Esophagus muscularis mucosa (tissue), 4 donors: ENCODE results near the gene POLK. TPM values are rescaled to one million over a fixed set of nuclear protein-coding genes. Genes with fewer than 3 reads are reported as not detected.
"Not testable (repeated sequence)": the region's sequence is repeated elsewhere in the genome, so short reads cannot be mapped to it uniquely, and the experiment has no call there.

Experiments
- DNase-seq: peaks from one replicate; pipeline ENCODE4 v3.0.0-alpha.2; 2017; ENCODE audit errors: extremely low spot score
- H3K27ac ChIP-seq, 4 donors: fragments of 200-600 bp; sonication (generic); replicated peaks in 1 of 4; 1 replicate in 3 of 4; 2 replicates in 1 of 4; pipeline ENCODE4 v1.5.1; 2016 to 2019; ENCODE audit warnings: mild to moderate bottlenecking in 1 of 4
- H3K27me3 ChIP-seq, 4 donors: fragments of 200-600 bp; sonication (generic); one replicate each; pipeline versions ENCODE4 v1.5.1 to v1.6.0; 2016 to 2019
- H3K36me3 ChIP-seq, 4 donors: fragments of 200-600 bp; sonication (generic); one replicate each; pipeline ENCODE4 v1.5.1; 2016 to 2019
- H3K4me1 ChIP-seq, 4 donors: fragments of 200-600 bp; sonication (generic); one replicate each; pipeline ENCODE4 v1.5.1; 2016 to 2019
- H3K4me3 ChIP-seq, 4 donors: fragments of 200-600 bp; sonication (generic); 1 replicate in 2 of 4; 2 replicates in 2 of 4; pipeline ENCODE4 v1.5.1; 2016 to 2019; ENCODE audit warnings: mild to moderate bottlenecking in 4 of 4, moderate library complexity in 1 of 4
- H3K9me3 ChIP-seq, 4 donors: fragments of 200-600 bp; sonication (generic); 1 replicate in 3 of 4; 2 replicates in 1 of 4; pipeline ENCODE4 v1.5.1; 2016 to 2019
- EP300 ChIP-seq: sonication (generic); formaldehyde crosslinking; IDR thresholded peaks from one replicate; pipeline ENCODE4 v1.6.1; 2017; ENCODE audit warnings: antibody characterized with exemption
- POLR2A ChIP-seq: fragments of 450-650 bp; IDR thresholded peaks from one replicate; pipeline ENCODE4 v1.6.1; 2017; ENCODE audit warnings: antibody characterized with exemption, moderate library complexity, mild to moderate bottlenecking, low read depth
- POLR2AphosphoS5 ChIP-seq, 2 donors: sonication (generic); formaldehyde crosslinking; IDR thresholded peaks; one replicate each; pipeline ENCODE4 v1.6.1; 2017; ENCODE audit warnings: antibody characterized with exemption in 2 of 2
- WGBS: methylation state at CpG from one replicate; pipeline ENCODE4 v1.1.5; 2018; 5-methylcytosine and 5-hydroxymethylcytosine counted together
- intact Hi-C: fragments of 100-400 bp; cut with DNase I; formaldehyde crosslinking; loops from one replicate; pipeline ENCODE4 v1.15.1; 2023
- total RNA-seq, 4 donors: library from RNA; depleted of rRNA; stranded (reverse); fragments of >200 nt; gene quantifications; one replicate each; pipeline versions ENCODE4 v1.1.0 to v1.2.1, GENCODE V29; 2016
- TF ChIP-seq, protein P1 (sequence below), 3 experiments: fragments of 200-600 bp in 2 of 3; fragments of 450-650 bp in 1 of 3; sonication (generic) in 2 of 3; IDR thresholded peaks; one replicate each; pipeline ENCODE4 v1.5.1; 2017 to 2019; ENCODE audit warnings: antibody characterized with exemption in 3 of 3, mild to moderate bottlenecking in 2 of 3, moderate library complexity in 1 of 3

Gene POLK
- total RNA-seq, 4 donors from 2014 or later, result 22.6 to 37.0 (median 32.3) TPM

DNA sequence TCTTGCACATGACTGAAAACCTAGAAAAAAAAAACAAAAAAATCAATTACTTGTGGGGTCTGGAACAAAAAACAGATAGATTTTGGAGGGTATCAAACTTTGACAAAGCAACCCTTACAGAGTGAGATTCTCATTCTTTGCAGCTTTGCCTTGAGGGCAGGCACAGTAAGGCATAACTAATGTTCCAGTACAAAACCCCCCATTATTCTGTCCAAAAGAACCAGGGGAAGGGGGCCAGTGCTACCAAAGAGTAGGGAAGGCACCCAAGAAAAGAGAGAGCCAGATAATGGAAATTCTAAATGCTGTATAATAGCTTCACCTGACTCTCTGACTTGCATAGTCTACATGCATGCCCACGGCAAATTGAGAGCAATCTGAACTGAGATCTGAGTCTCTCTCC, 12.9 kb downstream of the POLK start:
- peaks cover 0 to 4% (median 0%) of the 10 kb centered on the region in 4 donors for H3K36me3 ChIP-seq

DNA sequence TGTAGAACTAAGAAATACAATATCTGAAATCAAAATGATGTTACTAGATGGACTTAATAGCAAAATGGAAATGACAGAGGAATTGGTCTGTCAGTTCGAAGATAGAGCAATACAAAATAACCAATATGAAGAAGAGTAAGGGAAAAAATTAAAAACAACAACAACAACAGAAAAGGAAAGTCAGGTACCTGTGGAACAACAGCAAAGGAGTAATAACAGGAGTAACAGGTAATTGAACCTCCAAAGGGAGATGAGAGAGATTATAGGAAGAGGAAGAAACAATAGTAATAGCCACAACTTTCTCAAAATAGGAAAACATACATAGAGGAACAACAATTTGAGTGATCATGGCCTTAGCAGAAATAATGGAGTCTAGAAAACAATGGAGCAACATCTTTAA, 13.7 kb downstream of the POLK start:
- H3K4me3 ChIP-seq, result no peak overlapping the region
- H3K36me3 ChIP-seq, result peaks cover 0 to 2% (median 0%) of the 10 kb centered on the region in 4 donors
- H3K27ac ChIP-seq, result no peak overlapping the region
- 89% methylated on average over 1 of the region's 1 CpG for WGBS
- H3K9me3 ChIP-seq, result peaks cover 0 to 12% (median 9%) of the 10 kb centered on the region in 4 donors
- H3K4me1 ChIP-seq, result peaks cover 2 to 17% (median 11%) of the 10 kb centered on the region in 4 donors
- intact Hi-C loops, result no loop called here
- TF ChIP-seq POLR2A (no peak), POLR2AphosphoS5 (IDR thresholded peaks at IDR 0.05) (no peak), EP300 (no peak)
- TF ChIP-seq, protein P1, sequence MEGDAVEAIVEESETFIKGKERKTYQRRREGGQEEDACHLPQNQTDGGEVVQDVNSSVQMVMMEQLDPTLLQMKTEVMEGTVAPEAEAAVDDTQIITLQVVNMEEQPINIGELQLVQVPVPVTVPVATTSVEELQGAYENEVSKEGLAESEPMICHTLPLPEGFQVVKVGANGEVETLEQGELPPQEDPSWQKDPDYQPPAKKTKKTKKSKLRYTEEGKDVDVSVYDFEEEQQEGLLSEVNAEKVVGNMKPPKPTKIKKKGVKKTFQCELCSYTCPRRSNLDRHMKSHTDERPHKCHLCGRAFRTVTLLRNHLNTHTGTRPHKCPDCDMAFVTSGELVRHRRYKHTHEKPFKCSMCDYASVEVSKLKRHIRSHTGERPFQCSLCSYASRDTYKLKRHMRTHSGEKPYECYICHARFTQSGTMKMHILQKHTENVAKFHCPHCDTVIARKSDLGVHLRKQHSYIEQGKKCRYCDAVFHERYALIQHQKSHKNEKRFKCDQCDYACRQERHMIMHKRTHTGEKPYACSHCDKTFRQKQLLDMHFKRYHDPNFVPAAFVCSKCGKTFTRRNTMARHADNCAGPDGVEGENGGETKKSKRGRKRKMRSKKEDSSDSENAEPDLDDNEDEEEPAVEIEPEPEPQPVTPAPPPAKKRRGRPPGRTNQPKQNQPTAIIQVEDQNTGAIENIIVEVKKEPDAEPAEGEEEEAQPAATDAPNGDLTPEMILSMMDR (IDR thresholded peaks at IDR 0.05), result no peak
- DNase-seq, result no peak
- H3K27me3 ChIP-seq, result no peaks in the 10 kb centered on the region

More for the DNA sequence above, 12.9 kb downstream of the POLK start:
- H3K4me1 ChIP-seq, result peaks cover 2 to 17% (median 11%) of the 10 kb centered on the region in 4 donors
- H3K27ac ChIP-seq, result no peak overlapping the region
- H3K27me3 ChIP-seq, result no peaks in the 10 kb centered on the region
- TF ChIP-seq EP300 (no peak), POLR2A (no peak), POLR2AphosphoS5 (IDR thresholded peaks at IDR 0.05) (no peak)
- TF ChIP-seq, protein P1 (IDR thresholded peaks at IDR 0.05), result no peak
- intact Hi-C loops, result no loop called here
- H3K9me3 ChIP-seq, result peaks cover 0 to 13% (median 10%) of the 10 kb centered on the region in 4 donors
- H3K4me3 ChIP-seq, result no peak overlapping the region
- no peak for DNase-seq
- WGBS, result 80% methylated on average over 1 of the region's 1 CpG

DNA sequence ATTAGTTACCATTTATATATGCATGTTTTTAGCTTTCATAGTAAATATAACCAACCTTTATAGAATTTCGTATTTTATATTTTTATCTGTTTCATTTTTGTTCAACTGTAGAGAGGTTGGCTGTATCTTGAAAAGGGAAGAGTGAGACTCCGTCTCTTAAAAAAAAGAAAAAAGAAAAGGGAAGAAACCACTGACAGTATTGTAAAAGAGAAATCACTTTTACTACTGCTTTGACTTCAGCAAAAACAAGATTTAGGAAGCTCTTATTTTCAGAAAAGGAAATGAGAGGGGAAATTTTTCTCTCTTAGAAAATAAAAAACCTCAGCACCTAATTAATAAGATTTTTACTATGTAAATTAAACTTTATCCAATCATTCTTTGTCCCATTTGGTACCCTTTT, 14.4 kb downstream of the POLK start:
- intact Hi-C loops, result no loop called here
- DNase-seq, result no peak
- TF ChIP-seq, protein P1 (IDR thresholded peaks at IDR 0.05), result no peak
- TF ChIP-seq POLR2A, result no peak
- TF ChIP-seq EP300, result no peak
- no peak for TF ChIP-seq POLR2AphosphoS5 (IDR thresholded peaks at IDR 0.05)

DNA sequence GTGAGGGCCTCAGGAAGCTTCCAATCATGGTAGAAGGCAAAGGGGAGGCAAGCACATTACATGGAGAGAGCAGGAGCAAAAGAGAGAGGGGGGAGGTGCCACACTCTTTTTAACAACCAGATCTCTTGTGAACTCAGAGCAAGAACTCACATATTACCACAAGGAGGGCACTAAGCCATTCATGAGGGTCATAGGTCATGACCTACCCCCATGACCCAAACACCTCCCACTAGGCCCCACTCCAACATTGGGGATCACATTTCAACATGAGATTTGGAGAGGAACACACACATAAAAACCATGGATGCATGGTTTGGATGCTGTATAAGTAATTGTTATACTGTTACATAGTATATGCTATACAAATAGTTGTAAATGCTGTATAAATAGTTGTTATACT, 17.5 kb downstream of the POLK start:
- intact Hi-C loops, result no loop called here
- Histone ChIP-seq H3K4me1 (peaks cover 1 to 6% (median 3%) of the 10 kb centered on the region in 4 donors), H3K9me3 (peaks cover 0 to 9% (median 0%) of the 10 kb centered on the region in 4 donors), H3K36me3 (no peaks in the 10 kb centered on the region), H3K4me3 (no peak overlapping the region), H3K27ac (no peak overlapping the region), H3K27me3 (no peaks in the 10 kb centered on the region)
- TF ChIP-seq POLR2A (no peak), EP300 (no peak), POLR2AphosphoS5 (IDR thresholded peaks at IDR 0.05) (no peak)
- TF ChIP-seq, protein P1 (IDR thresholded peaks at IDR 0.05), result no peak
- no peak for DNase-seq

More for the DNA sequence above, 14.4 kb downstream of the POLK start:
- Histone ChIP-seq H3K27ac (no peak overlapping the region), H3K27me3 (no peaks in the 10 kb centered on the region), H3K36me3 (no peaks in the 10 kb centered on the region), H3K4me3 (no peak overlapping the region), H3K4me1 (peaks cover 2 to 17% (median 11%) of the 10 kb centered on the region in 4 donors), H3K9me3 (peaks cover 0 to 6% (median 3%) of the 10 kb centered on the region in 4 donors)
- 72% methylated on average over 2 of the region's 2 CpGs for WGBS

DNA sequence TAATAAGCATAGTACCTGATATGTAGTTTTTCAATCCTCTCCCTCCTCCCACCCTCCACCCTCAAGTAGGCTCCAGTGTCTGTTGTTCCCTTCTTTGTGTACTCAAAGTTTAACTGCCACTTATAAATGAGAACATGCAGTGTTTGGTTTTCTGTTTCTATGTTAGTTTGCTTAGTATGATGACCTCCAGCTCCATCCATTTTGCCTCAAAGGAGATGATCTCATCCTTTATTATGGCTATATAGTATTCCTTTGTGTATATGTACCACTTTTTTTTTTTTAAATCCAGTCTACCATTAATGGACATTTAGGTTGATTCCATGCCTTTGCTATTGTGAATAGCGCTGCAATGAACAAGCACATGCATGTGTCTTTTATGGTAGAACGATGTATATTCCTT, 20.5 kb downstream of the POLK start:
- no peaks in the 10 kb centered on the region for H3K27me3 ChIP-seq
- peaks cover 10 to 14% (median 12%) of the 10 kb centered on the region in 4 donors for H3K4me1 ChIP-seq
- H3K4me3 ChIP-seq, result no peak overlapping the region
- 100% methylated on average over 2 of the region's 2 CpGs for WGBS
- H3K27ac ChIP-seq, result no peak overlapping the region
- DNase-seq, result no peak
- peaks cover 0 to 10% (median 5%) of the 10 kb centered on the region in 4 donors for H3K9me3 ChIP-seq
- TF ChIP-seq EP300, result no peak
- no peak for TF ChIP-seq POLR2AphosphoS5 (IDR thresholded peaks at IDR 0.05)
- TF ChIP-seq, protein P1 (IDR thresholded peaks at IDR 0.05), result no peak
- TF ChIP-seq POLR2A, result no peak
- H3K36me3 ChIP-seq, result no peaks in the 10 kb centered on the region
- intact Hi-C loops, result no loop called here

DNA sequence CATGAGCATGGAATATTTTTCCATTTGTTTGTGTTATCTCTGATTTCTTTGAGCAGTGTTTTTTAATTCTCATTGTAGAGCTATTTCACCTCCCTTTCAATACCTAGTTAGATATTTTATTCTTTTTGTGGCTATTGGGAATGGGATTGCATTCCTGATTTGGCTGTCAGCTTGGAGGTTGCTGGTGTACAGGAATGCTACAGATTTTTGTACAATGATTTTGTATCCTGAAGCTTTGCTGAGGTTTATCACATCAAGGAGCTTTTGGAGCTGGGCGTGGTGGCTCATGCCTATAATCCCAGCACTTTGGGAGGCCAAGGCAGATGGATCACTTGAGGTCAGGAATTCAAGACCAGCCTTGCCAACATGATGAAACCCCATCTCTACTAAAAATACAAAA, 22.0 kb downstream of the POLK start:
- H3K27me3 ChIP-seq, DNase-seq, H3K4me3 ChIP-seq, H3K27ac ChIP-seq, intact Hi-C loops, H3K36me3 ChIP-seq: not testable (repeated sequence)
- 100% methylated on average over 1 of the region's 1 CpG for WGBS
- Histone ChIP-seq H3K9me3 (peaks cover 0 to 10% (median 5%) of the 10 kb centered on the region in 4 donors), H3K4me1 (peaks cover 14 to 27% (median 21%) of the 10 kb centered on the region in 4 donors)
